HG02610 (cell line): ENCODE data around the gene NTMT1.
"Not testable (repeated sequence)": the region's sequence is repeated elsewhere in the genome, so short reads cannot be mapped to it uniquely, and the experiment has no call there.

Source experiments
- ATAC-seq: cut with Tn5 transposase; IDR thresholded peaks from one replicate; pipeline ENCODE4 v1.9.1; 2021; ENCODE audit warnings: mild to moderate bottlenecking, moderate library complexity; ENCODE audit not compliant: unreplicated experiment

The NTMT1 gene

DNA sequence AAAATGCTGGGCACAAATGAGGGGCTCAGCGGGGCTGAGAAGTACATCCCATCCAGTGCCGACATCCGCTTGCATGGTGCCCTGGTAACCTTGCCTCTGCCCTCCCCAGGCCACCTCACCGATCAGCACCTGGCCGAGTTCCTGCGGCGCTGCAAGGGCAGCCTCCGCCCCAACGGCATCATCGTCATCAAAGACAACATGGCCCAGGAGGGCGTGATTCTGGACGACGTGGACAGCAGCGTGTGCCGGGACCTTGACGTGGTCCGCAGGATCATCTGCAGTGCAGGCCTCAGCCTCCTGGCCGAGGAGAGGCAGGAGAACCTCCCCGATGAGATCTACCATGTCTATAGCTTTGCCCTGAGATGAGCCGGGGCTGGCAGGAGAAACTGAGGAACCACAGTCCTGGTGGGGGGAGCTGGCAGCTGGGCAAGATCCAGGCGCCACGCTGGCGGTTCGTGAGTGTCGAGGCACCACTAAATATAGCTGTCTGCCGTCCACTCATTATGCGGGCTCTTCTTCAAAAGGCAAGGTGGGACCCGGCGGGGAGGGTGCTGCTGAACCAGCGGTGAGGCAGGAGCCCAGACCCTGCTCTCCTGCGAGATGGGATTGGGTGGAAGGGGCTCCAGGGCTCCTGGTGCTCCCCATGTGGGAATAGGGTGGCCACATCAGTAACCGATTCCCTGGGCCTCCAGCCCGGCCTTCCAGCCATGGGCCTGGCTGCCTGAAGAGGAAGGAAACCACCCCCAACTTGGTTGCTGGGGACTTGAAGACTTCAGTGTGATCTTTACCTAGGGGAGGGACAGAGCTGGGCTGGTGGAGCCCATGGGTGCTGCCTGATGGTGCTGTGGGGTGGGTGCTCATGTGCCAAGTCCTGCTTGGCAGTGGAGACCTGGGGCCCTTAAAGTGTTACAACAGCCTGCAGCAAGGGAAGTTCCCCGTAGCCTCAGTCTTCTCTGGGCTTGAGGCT, 9.4 kb downstream of the NTMT1 start:
- no peak for ATAC-seq

DNA sequence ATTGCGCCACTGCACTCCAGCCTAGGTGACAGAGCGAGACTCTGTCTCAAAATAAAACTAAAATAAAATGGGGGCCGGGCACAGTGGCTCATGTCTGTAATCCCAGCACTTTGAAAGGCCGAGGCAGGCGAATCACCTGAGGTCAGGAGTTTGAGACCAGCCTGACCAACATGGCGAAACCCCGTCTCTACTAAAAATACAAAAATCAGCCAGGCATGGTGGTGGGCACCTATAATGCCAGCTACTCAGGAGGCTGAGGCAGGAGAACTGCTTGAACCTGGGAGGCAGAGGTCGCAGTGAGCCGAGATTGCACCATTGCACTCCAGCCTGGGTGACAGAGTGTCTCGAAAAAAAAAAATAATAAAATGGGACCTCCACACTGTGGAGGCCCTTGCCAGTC, 10.4 kb downstream of the NTMT1 start:
- ATAC-seq = not testable (repeated sequence)

DNA sequence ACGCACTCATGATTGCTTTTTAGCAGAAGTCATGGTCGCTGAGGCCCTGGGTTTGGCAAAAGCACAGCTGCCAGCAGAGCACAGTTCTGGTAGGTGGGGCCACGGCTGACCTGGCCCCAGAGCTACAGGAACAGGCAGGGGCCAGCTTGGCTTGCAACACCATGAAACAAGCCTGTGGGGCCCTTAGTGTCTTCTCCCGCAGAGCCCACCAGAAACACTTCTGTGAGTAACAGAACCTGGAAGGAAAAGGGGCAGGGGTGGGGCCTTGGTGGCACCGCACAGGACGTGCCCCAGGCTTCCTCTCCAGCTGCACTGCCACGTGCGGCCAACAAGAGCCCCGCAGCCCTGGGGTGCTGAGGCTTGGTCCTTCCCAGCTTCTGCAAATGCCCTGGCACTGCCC, 11.1 kb downstream of the NTMT1 start:
- ATAC-seq = no peak

- ATAC-seq = no peak
These were observed 11.9 kb downstream of the NTMT1 start for GRCh38 chr9:129637673-129638439.

DNA sequence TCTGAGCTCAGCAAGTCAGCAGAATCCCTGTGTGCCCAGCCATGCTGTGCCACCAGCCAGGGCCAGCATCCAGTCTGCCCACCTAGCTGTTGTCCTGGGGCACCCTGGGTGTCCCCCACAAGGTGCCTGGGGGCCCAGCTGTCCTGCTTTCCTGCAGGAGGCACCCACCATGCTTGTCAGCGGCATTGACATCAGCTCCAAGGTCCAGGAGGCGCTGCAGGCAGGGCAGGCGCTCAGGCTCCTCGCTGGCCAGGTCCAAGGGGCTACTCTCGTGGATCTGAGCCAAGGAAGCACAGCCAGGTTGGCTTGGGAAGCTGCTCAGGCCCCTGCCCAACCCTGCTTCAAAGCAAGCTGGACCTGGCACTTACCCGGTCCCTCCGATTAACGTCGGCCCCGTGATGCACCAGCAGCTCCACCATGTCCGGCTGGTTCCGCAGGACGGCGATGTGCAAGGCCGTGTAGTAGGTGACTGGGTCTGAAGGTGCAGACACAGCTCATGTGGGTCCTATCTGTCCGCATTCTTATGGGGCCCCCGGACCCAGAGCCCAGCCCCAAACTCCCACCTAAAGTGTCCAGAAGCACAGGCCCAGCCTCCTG, 13.2 kb downstream of the NTMT1 start:
- ATAC-seq = no peak

- ATAC-seq = no peak
These were observed 13.8 kb downstream of the NTMT1 start for GRCh38 chr9:129639756-129640085.

GRCh38 chr9:129640086-129640870, 14.3 kb downstream of the NTMT1 start:
- ATAC-seq = no peak

GRCh38 chr9:129640871-129641749, 15.1 kb downstream of the NTMT1 start:
- ATAC-seq = peak; percentile 12

DNA sequence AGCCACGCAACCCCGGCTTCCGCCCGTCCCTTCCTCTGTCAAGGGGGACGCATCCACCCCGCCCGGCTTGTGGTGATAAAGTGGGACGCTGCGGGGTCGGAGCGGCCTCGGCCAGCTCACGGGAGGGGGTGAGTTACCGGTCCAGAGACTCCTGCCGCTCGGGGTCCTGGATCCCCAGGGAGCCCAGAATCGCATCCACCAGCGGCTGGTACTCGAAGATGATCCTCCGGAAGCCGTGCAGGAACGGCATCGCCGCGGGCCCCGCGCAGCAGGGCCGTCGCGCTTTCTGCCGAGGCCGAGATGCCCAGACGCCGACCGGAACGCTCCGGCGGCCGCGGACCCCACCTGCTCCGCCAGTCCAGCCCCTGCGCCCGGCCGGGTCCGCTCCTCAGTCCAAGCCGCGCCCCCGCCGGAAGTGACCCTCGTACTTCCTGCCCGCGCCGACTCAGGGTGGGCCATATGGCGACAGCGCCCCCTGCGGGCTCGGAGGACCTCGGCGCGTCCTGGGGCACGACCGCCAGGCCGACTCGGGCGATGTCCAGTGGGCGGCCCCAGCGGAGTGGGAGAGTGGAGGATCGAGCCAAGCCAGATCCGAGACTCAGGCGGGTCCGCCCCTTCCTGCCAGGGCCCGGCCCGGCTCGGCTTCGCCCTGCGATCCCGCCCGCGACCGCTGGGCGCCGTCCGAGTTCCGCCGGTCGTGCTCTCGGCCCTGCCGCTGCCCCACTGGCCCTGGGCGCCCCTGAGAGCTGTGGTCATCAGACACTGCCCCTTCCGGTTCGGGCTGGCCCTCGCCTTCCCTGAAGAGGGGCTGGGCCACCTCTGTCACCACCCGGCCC, 16.0 kb downstream of the NTMT1 start, which contains the start of gene ASB6:
TSS of gene ASB6 (minus strand) at position 402 of the 836 bp plus-strand sequence. CDS start at position 250, 152 bp downstream.
- ATAC-seq = peak; percentile 85

DNA sequence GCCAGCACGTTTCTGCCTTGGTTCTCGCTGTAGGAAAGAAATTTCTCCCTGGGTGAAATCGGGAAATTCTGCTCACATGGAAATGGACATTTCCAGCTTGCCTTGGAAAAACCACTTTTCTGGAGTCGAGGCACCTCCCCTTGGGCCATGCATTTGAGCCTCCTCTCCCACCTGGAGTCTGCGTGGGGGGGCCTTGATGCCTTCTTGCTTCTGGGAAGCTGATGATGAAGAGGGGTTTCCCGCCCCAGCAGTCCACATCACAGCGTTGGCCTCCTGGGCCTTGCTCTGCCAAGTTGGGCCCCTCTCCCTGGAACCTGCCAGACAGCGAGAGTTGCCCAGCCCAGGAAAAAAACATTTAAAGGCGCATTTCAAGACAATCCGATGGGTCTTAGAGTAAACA, 17.7 kb downstream of the NTMT1 start:
- ATAC-seq = no peak

DNA sequence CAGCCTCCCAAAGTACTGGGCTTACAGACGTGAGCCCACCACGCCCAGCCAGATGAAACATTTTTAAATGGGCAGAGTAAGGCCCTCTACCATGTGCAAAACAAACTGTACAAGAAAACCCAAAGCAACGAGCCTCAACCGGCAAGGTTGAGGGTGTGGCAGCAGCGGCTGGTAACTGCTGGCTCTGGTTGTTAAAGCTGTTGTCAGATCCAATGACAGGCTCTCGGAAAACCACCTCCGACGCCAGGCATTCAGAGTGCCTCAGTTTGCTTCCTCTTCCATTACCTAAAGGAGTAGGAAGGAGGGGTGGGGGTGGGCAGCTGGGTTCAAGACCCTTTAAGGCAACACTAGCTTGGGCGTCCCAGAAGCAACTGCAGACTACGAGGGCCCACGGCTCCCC, 18.4 kb downstream of the NTMT1 start:
- no peak for ATAC-seq

GRCh38 chr9:129644902-129645301, 18.9 kb downstream of the NTMT1 start:
- no peak for ATAC-seq

DNA sequence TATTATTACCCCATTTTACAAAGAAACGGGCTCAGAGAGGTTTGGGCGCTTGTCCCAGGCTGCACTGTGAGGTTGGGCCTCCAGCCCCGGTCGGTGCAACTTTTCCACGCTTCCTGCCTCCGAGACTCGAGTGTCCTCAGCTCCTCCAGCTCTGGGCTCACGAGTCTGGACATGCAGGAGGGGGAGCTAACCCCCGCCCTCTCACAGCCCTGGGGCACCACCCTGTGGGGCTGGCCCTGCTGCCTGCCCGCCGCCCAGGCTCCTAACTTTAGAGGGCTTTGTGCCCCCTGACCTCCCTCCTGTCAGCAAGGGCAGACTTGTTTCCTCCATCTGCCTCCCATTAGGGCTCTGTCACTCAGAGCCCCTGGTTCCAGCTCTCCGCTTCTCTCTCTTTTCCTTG, 20.3 kb downstream of the NTMT1 start:
- ATAC-seq = no peak

- no peak for ATAC-seq
These were observed 20.7 kb downstream of the NTMT1 start for GRCh38 chr9:129646654-129647053.

DNA sequence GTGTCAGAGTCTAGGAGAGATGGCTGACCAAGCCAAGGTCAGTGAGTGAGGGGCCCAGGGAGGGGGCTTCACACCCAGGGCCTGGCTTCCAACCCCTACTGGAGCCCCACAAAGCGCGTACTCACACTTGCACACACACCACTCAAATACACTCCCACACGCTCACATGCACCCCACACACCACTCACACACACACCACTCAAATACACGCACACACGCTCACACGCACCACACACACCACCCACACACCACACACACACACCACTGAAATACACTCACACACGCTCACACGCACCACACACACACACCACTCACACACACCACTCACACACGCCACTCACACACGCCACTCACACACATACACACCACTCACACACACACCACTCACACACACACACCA, 21.7 kb downstream of the NTMT1 start:
- no peak for ATAC-seq

- no peak for ATAC-seq
These were observed 22.3 kb downstream of the NTMT1 start for GRCh38 chr9:129648092-129648763.

GRCh38 chr9:129648764-129649115, 22.8 kb downstream of the NTMT1 start:
- ATAC-seq = no peak
